GM12801 (cell line): Measurements from ENCODE around the gene ACAP3.

ENCODE experiments used
- CTCF ChIP-seq: IDR thresholded peaks from one replicate; pipeline ENCODE4 v1.5.1; 2011; ENCODE audit warnings: control low read depth; ENCODE audit not compliant: insufficient read length; ENCODE audit errors: extremely low read depth

Gene ACAP3

DNA sequence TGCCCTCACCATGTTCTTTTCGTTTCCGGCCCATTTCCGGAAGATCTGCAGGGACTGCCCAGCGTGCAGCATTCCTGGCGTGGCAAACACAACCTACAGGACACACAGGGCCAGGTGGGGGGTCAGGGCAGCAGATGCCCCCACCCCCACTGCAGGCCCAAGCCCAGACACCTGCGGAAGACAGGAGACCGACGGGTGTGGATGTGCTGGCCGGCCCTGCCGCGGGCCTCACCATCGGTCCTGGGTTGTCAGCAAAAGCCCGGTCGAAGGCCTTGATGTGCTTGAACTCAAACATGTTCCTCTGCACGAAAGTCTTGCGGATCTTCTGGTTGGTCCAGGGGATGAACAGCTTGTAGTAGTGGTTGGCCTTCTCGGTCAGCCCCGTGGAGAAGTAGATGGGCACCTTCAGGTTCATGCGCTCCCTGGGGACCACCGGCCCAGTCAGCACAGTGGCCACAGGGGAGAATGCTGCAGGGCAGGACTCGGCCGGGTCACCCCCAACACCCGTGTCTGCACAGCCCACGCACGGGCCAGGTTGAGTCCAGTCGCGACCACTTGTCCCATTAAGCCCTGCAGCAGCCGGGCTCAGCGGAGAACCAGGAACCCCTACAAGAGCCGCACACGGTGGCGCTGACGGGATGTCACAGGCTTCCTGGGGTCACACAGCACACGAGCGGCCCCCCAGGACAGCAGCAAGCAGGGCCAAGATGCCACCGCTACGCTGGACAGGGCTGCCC lies 5.9 kb upstream of the ACAP3 start:
- no peak for TF ChIP-seq CTCF

- no peak for TF ChIP-seq CTCF
These were observed 5.0 kb upstream of the ACAP3 start for GRCh38 chr1:1312450-1313314.

DNA sequence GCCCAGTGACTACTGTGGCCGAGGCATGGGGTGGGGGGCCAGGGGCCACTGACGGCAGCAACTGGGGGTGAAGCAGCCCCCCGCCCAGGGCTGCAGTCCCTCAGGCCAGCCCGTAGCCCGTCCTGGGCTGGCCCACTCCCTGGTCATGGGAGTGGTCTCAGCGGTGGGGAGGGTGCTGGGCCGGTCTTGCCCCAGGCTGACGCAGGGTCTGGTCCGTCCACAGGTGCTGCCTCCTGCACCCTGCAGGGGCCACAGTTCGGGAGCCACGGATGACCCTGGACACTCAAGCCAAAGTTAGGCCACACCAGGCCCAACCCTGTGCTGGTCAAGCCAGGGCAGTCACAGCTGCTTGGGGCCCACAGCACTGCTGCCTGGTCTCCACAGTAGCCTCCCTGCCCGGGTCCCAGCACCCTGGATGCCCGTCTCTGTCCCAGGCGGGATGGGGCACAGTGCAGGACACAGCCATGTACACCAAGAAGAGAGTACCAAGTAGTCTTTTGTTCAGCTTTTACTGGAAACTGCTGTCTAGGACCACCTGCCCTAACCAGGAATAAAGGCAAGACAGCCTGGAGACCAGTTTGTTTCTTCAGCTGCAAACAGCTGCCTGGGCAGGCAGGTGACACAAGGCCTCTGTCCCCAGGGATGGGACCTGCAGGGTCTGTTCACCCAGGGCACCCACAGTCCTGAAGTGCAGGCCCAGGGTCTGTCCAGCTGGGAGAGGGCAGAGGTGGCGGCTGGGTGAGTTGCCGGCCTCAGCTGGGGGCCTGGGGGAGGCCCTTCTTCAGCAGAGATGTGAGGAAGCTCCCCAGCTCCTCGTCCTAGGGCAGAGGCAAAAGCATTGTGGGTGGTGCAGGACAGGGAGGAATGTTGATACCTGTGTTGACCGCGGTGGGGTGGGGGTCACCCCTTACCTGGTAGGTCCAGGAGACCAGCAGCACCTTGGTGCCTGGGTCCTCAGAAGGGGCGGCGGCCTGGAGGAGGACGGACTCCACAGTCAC lies 3.7 kb upstream of the ACAP3 start:
- no peak for TF ChIP-seq CTCF

DNA sequence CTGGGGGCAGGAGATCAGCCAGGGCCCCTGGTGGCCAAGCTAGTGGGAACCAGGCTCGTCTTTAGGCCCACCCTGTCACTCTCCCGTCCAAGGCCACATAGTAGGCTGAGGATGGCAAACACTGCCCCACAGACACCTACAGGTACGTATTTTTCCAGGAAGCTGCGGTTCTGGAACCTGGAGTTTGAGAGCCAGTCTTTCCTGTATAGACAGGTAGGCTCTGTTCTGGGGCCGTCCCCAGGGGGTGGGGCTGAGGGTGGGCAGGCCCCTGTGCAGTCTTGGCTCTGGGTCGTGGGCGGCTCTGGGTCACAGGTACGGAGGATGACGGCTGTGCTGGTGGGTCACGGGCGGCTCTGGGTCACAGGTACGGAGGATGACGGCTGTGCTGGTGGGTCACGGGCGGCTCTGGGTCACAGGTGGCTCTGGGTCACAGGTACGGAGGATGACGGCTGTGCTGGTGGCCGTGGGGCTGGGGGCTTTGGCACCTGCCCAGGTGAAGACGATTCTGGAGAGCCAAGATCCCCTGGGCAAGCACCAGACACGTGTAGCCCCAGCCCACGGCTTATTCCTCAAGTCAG lies 2.8 kb upstream of the ACAP3 start:
- TF ChIP-seq CTCF = no peak

GRCh38 chr1:1310109-1310385 lies 2.3 kb upstream of the ACAP3 start:
- no peak for TF ChIP-seq CTCF

- TF ChIP-seq CTCF = no peak
These were observed 1.8 kb upstream of the ACAP3 start for GRCh38 chr1:1309251-1310108.
